Dermis blood vessel endothelial cell (primary cell): Measurements from ENCODE around the gene PRSS48. TPM values are rescaled to one million over a fixed set of nuclear protein-coding genes. Genes with fewer than 3 reads are reported as not detected.
"Not testable (repeated sequence)": the region's sequence is repeated elsewhere in the genome, so short reads cannot be mapped to it uniquely, and the experiment has no call there.

ENCODE experiments used
- DNase-seq: peaks from one replicate; pipeline ENCODE4 v3.0.0; 2010
- total RNA-seq: library from RNA; depleted of rRNA; stranded (reverse); fragments of >200 nt; gene quantifications from 2 replicates; pipeline ENCODE4 v1.2.3, GENCODE V29; 2014

Gene PRSS48
- total RNA-seq, 1 donor from 2014 or later, result not detected

DNA sequence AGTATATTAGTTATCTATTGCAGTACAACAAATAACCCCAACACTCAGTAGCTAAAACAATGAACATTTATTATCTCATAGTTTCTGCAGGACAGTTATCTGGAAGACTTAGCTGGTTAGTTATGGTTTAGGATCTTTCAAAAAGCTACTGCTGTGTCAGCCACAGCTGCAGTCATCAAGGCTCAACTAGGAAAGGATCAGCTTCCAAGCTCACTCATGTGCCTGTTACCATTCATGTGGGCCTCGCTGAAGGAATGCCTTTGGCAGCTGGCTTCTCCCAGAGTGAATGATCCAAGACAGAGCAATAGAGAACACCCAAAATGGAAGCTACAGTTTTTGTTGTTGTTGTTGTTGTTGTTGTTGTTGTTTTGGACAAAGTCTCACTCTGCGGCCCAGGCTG is 13.5 kb upstream of the PRSS48 start:
- DNase-seq, result no peak

DNA sequence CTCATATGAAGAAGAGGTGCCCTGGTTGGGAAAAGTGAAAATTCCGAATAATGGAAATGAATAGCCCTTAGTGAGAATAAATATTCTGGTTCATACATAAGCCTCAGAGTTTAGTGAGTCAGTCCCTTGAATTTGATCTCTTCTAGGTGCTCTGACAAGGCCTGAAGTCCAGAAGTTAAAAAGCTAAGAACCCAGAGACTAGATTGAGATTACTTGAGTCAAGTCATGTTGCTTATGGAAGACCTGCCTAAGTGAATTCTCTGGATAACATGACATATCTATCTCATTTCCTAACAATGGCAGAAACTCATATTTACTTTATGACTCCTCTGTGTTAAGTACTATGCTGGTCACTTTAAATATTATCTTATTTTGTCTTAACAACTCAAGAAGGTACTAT is 10.5 kb upstream of the PRSS48 start:
- DNase-seq, result peak; percentile 52

DNA sequence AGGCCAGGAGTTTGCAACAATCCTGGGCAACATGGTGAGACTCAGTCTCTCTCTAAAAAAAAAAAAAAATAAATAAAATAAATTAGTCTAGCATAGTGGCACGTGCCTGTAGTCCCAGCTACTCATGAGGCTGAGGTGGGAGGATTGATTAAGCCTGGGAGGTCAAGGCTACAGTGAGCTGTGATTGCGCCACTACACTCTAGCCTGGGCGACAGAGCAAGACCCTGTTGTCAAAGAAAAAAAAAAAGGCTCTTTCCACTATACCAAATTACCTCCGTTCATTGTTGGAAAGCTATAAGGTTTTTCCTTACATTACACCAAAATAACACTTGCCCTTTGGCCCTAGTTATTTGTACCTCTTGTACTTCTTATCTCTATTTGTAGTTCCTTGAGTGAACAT is 9.9 kb upstream of the PRSS48 start:
- no peak for DNase-seq

DNA sequence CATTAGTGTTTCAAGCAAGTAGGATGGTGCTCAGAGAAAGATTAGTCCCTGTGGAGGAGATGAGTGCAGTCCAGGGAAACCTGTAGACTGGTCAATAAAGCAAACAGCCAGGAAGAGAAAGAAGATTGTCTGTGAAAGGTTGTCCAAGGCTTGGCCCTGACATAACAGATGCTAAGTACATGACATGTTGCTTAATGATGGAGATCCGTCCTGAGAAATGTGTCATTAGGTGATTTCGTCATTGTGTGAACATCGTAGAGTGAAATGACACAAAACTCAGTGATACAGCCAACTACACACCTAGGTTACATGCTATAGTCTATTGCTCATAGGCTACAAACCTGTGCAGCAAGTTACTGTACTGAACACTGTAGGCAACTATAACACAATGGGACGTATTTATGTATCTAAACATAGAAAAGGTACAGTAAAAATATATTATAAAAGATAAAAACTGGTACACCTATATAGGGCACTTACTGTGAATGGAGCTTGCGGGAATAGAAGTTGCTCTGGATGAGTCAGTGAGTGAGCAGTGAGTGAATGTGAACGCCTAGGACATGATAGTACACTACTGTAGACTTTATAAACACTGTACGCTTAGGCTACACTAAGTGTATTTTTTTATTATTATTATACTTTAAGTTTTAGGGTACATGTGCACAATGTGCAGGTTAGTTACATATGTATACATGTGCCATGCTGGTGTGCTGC is 9.0 kb upstream of the PRSS48 start:
- no peak for DNase-seq

DNA sequence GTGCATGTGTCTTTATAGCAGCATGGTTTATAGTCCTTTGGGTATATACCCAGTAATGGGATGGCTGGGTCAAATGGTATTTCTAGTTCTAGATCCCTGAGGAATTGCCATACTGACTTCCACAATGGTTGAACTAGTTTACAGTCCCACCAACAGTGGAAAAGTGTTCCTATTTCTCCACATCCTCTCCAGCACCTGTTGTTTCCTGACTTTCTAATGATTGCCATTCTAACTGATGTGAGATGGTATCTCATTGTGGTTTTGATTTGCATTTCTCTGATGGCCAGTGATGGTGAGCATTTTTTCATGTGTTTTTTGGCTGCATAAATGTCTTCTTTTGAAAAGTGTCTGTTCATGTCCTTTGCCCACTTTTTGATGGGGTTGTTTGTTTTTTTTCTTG is 8.1 kb upstream of the PRSS48 start:
- not testable (repeated sequence) for DNase-seq

DNA sequence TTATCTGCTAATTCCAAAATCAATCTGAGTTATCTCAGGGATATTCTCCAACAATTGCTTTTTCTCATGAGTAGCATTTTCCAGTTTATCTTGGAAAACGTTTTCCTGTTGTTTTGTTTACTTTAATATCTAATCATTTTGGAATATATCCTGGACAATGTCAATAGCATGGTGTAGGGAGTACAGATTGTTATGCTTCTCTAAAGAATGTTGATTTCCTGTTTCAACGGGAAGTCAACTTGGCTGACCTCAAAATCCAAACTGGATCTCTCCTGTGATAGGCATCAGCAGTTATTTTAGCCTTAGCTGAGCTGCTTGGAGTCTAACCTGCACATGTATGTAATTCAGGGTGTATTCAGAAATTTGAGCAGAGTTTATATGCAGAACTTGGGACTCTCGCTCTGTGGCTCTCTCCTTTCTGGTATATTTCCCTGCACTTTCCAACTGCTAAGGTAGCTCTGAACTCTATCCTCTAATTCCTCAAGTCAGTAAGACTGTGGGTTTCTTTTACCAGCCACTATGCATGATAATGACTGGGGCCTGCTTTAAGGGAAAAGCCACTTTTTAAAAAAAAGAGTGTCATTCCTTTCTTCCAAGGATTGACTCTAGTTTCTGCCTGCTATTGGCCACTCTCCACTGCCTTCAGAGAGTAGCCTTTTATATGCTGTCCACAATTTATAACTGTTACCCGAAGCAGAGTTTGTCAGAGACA is 7.7 kb downstream of the PRSS48 start:
- peak; percentile 81 for DNase-seq

DNA sequence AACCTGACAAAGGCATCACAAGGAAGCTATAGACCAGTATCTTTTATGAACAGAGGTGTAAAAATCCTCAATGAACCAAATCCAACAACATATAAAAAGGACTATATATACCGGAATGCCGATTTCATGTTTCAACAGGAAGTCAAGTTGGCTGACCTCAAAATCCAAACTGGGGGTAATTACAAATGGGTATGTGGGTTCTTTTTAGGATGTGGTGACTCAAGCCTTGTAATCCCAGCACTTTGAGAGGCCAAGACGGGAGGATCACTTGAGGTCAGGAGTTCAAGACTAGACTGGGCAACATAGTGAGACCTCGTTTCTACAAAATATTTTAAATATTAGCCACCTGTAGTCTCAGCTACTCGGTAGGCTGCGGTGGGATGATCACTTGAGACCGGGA is 10.4 kb downstream of the PRSS48 start:
- DNase-seq, result peak; percentile 47

DNA sequence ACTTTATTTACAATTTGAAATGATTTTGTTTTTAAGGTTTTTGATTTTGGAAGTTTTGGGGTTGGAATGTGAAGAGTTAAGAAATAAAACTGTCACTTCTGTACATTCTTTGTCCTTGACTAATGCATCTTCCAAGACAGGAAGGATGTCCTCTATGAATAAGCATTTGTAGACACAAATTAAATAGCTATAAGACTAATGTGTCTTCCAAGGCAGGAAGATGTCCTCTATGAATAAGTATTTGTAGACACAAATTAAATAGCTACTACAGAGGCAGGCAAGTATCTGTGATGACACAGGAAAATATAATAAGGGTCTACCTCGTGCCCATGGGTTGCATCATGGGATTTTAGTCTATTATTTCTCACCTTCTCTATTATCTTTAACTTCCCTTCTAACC is 14.5 kb downstream of the PRSS48 start:
- no peak for DNase-seq

DNA sequence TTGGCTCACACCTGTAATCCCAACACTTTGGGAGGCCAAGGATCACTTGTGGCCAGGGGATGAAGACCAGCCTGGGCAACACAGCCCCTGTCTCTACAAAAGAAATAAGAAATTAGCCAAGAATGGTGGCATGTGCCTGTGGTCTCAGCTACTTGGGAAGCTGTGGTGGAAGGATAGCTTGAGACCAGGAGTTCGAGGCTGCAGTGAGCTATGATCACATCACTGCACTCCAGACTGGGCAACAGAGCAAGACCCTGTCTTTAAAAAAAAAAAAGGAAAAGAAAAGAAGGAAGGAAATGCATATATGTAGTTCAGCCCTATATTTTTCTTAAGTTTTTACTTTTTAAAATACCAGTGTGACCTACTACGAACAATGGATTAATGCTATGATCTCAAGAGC is 15.1 kb downstream of the PRSS48 start:
- no peak for DNase-seq

DNA sequence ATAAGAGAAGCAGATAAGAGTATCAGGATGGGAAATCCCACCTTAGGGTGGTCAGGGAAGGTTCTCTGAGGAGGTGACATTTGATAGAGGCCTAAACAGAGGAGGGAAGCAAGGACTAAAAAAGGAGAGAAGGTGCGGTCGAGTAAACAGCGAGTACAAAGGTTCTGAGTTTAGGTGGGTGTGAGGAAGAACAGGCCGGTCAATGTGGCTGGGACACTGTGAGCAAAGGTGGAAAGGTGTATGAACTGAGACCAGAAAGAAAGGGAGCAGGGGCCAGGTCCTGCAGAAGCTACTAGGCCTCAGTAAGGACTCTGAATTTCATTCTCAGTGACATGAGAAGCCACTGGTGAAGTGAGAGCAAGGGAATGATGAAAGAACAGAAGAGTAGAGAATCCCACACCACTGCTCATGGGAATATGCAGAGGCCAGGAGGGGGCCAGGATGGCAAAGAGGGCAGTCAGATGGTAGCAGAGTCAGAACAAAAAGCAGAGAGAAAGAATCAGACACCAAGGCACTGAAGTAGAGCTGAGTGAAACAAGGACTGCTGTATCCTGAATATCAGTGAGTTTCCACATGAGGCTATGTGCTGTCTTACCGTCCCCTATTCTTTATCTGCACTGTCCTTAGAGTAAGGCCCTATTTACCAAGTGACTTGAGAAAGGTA is 18.0 kb downstream of the PRSS48 start:
- no peak for DNase-seq

DNA sequence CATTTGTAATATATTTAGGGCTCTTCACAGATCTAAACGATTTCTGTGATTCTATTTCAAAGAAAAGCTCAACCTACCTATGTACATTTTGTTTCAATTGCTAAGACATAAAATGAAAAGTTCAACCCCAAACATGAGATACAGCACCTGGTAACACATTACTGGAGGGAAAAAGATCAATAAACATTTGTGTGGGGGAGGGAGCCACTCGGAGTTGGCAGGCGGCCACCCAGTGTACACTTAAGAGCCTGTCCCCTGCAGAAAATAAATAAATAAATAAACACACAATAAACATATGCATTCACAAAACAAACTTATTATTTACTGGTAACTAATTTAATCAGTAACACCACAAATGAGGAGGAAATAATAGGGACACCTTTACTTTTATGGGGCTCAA is 19.3 kb downstream of the PRSS48 start:
- no peak for DNase-seq

DNA sequence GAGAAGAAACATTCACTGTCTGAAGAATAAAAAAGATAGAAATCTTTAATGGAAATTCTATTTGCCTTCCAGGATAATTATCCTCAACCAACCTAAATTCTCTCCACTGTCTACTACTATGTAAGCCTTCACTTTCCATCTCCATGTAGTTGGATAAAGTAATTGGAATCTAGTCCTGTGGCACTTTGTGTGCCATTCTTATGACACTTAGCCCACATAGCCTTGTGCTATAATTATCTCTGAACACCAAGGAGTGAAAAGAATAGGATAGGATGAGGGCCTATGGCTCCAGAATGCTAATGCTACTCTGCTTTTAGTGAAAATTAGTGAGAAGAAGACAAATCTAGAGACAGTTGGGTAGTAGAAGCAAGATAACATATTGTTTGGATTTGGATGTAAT is 20.2 kb downstream of the PRSS48 start:
- DNase-seq, result no peak

DNA sequence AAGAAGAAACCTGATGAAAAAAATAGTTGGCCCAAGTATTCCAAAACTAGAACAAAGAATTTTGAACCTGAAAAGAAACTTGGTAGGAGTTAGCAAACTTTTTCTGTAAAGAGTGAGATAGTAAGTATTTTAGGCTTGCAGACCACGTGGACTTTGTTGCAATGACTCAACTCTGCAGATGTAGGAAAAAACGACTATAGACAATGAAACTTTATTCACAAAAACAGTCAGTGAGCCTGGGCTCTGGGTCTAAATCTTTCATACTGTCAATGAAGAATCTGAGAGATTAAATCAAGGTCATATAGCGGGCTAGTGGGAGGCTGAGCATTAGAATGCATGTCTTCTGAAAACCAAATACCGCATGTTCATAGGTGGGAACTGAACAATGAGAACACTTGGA is 25.5 kb downstream of the PRSS48 start:
- no peak for DNase-seq

DNA sequence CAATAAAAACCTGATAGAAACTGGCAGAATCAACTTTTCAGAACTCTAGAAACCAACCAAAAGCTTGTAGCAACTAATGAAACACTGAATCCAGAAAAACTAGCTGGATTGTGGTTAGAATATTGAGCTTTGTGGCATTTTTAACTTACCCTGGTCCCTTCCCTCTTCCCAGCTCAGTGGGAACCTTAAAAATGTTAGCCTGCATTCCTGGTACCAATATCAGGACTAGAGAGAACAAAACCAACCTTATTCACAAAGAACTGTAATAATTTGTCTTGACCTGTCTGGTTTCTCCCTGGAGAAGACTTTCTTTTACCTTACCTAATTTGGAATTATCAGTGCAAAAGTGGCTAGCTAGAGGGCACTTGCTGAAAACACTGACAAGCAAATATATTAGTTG is 27.3 kb downstream of the PRSS48 start:
- DNase-seq, result no peak

DNA sequence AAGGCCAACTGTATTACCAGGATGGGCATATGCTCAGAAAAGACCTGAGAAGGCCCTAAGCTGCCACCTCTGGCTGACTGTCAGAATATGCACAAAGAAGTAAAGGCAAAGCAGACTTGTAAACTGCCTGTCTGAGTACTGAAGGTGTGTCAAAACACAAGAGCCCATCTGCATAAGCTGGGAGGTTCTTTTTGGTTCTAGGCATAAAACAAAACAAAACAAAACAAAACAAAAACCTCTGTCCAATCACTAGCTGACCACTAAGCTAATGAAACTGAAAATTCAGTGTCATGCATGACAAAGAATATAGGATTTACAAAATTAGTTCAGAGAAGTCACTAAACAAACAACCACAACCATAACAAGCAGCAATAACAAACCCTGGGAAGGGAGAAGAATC is 27.8 kb downstream of the PRSS48 start:
- DNase-seq, result peak; percentile 41

DNA sequence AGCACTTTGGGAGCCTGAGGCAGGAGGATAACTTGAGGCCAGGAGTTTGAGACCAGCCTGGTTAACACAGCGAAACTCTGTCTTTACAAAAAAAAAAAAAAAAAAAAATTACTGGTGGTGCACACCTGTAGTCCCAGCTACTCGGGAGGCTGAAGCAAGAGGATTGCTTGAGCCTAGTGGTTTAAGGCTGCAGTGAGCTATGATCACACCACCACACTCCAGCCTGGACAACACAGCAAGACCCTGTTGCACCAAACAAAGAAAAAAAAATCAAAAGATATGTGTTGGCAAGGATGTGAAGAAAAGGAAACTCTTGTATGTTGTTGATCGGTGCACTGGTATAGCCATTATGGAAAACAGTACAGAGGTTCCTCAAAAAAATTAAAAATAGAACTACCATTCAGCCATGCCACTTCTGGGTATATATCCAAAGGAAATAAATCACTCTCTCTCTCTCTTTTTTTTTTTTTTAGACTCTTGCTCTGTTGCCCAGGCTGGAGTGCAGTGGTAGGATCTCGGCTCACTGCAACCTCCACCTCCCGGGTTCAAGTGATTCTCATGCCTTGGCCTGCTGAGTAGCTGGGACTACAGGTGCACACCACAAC is 33.3 kb downstream of the PRSS48 start:
- no peak for DNase-seq

DNA sequence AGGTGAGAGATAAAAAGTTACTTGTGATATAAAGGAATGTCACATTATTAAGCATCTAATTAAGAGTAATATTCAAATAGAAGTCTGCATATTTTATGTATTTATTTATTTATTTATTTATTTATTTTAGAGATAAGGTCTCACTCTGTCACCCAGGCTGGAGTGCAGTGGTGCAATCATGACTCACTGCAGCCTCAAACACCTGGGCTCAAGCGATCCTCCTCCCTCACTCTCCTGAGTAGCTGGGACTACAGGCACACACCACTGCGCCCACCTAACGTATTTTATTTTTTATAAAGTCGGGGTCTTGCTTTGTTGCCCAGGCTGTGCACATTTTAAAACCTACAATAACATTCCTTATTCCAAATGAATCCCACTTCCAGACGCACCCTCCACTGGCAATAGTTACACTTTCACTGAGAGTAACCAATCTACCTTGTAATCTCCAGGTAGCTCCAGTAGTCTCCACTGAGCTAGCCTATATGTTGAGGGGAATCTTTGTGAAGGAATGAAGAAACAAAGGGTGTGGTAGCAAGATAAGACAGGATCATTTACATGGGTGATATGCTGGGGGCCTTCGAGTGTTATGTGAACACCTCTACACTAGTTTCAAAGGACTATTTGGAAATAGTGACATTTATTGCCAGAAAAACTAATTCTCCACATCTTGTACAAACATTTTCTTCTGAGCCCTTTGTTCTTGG is 36.5 kb downstream of the PRSS48 start:
- DNase-seq, result no peak

DNA sequence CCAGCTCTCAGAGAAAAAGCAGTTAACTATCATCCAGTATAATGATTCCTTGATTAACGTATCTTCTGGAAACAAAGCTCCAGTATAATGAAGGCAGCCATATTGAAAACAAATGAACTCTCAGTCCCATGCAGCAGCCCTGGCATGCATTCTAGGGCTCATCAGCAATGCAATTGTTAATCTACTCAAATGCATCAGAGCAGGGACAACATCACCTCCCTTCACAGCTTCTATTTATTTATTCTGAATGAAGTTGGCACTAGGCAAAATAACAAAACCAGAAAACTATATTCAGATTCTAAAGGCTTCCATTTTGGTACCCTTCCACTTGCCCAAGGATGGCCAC is 37.0 kb downstream of the PRSS48 start:
- no peak for DNase-seq

DNA sequence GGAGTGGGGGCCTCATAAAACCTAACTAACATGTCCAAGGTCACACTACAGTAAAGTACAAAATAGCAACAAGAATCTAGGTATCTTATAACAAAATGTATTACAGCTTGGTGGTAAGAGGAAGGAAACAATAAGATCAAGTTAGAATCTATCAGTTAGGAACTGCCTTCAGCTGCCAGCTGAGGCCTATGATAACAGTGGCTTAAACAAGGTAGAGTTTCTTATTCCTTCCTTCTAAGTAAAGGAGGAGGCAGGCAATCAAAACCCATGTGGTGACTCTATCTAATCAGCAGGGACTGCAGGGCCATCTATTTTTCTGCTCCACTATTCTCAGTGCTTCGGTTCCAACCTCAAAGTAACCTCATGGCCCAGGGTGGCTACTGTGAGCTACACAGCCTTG is 37.5 kb downstream of the PRSS48 start:
- peak; percentile 13 for DNase-seq

DNA sequence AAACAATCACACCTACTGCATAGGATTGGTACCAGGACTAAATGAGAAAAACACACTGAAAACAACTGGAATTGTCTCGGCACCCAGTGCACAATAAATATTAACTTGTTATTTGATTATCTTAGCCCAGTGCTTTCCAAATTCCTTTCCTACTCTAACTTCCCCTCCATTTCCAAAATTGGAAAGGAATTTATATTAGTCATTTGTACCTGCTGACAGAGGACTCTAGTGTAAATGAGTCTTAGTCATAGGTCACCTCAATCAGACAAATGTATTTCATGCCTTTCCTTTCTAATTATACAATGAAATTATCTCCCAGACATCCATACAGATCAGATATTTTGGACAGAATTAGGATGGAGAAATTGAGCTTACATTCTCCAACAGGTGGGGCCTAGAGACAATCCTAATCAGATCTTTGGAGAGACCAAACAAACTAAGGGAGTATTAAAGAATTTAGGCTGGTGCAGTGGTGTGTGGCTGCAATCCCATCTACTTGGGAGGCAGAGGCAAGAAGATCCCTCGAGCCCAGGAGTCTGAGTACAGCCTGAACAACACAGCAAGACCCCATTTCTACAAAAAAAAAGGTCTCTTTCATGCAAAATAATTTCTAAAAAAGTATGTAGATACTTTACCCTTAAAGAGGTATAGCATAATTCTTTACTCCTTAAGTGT is 38.4 kb downstream of the PRSS48 start:
- DNase-seq, result peak; percentile 65

DNA sequence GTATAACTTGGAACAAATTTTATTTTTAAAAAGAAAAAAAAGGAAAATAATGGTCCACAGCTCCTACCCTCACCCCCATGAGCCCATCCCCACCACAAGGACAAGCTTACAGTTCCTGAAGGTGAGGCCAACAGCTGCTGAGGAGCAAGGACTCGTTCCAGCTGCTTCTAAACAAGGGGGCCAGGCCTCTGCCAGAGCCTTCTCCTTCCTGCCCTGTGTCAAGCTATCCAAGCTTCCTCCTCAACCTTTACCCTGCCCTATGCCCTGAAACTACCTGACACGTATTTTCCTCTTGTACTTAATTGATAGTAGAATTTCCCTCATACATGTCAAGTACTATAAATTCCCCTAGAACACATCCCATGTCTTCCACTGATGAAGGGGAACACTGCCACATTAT is 39.7 kb downstream of the PRSS48 start:
- DNase-seq, result no peak

DNA sequence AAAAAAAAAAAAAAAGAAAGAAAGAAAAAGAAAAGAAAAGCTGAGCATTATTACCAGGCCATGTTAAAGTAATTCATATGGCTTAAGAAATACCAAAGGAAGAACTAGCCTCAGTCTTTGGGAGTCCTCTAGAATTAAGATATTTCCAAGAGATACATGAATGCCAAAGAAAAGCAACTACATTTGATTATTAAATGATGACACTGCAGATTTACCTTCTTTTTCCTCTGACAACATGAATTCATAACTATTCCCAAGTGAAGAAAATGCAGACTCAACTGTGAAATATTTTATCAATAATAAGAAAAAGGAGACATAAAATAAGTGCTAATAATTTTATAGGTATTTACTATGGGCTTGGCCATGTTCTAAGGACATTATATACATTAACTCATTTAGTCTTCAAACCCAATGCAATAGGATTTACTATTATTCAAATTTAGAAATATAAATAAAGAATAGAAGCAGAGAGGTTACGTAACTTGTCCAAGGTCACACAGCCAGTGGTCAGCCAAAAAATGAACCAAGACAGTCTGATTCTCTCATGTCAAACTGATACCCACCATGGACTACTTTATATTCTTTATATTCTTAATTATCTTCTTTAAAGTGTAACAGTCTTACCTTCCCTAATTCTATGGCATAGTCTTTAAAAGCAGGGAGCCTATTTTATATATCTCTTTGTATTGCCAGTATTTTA is 41.5 kb downstream of the PRSS48 start:
- DNase-seq, result no peak
